Panc1 (cell line): ENCODE data around the gene FSTL4. TPM values are rescaled to one million over a fixed set of nuclear protein-coding genes. Genes with fewer than 3 reads are reported as not detected.

ENCODE experiments used
- ATAC-seq: fragments of 200-7000 bp; cut with Tn5 transposase; 2 replicates; pipeline ENCODE4 v1.9.1; 2020; ENCODE audit warnings: mild to moderate bottlenecking, moderate library complexity
- BruUV-seq: library from RNA; stranded (reverse); fragments of 400-500 nt; replicated peaks from 2 replicates; lab custom pipeline; 2021; lab: Mats Ljungman, UMichigan
- CTCF ChIA-PET: fragments of 300-600 bp; sonication (Branson Sonifier 250); formaldehyde crosslinking; loops from one replicate; lab custom pipeline; 2022; ENCODE audit warnings: antibody characterized with exemption; lab: Charles Lee
- POLR2A ChIA-PET: fragments of 300-600 bp; sonication (Branson Sonifier 250); formaldehyde crosslinking; loops from one replicate; lab custom pipeline; 2022; ENCODE audit warnings: antibody characterized with exemption; lab: Charles Lee
- DNase-seq: peaks from one replicate; pipeline ENCODE4 v3.0.0-alpha.2; 2010; ENCODE audit warnings: low read depth, low spot score
- H3K27ac ChIP-seq: 2 replicates; pipeline ENCODE4 v1.5.1; 2011; ENCODE audit warnings: mild to moderate bottlenecking, low read length, inconsistent platforms
- H3K27me3 ChIP-seq: fragments of 200-500 bp; sonication (Bioruptor generic); 2 replicates; pipeline ENCODE4 v1.6.0; 2014; ENCODE audit warnings: low read length, inconsistent platforms; ENCODE audit not compliant: control insufficient read depth, insufficient read depth
- H3K36me3 ChIP-seq: fragments of 200-500 bp; sonication (Bioruptor generic); 2 replicates; pipeline ENCODE4 v1.5.1; 2014; ENCODE audit warnings: inconsistent platforms, mild to moderate bottlenecking, low read length, moderate library complexity; ENCODE audit not compliant: control insufficient read depth, insufficient read depth
- H3K4me1 ChIP-seq: 2 replicates; pipeline ENCODE4 v1.5.1; 2011; ENCODE audit warnings: inconsistent platforms, mild to moderate bottlenecking, low read length, moderate library complexity; ENCODE audit not compliant: control insufficient read depth, insufficient read depth
- H3K4me3 ChIP-seq, 2 experiments: 2 replicates each; pipeline ENCODE4 v1.5.1; 2011 to 2012; ENCODE audit warnings: low read depth in 2 of 2, low read length in 2 of 2, mild to moderate bottlenecking in 2 of 2, inconsistent platforms in 1 of 2, moderate library complexity in 1 of 2
- H3K9me3 ChIP-seq: fragments of 200-500 bp; sonication (Bioruptor generic); 2 replicates; pipeline ENCODE4 v1.5.1; 2014; ENCODE audit warnings: low read depth, mild to moderate bottlenecking, inconsistent platforms, low read length, moderate library complexity; ENCODE audit not compliant: control insufficient read depth, insufficient read depth
- CTCF ChIP-seq: fragments of 450-650 bp; IDR thresholded peaks from 2 replicates; pipeline ENCODE4 v1.5.1; 2017; ENCODE audit warnings: mild to moderate bottlenecking
- POLR2AphosphoS5 ChIP-seq: IDR thresholded peaks from 2 replicates; pipeline ENCODE4 v1.6.1; 2012; ENCODE audit warnings: mild to moderate bottlenecking, low read depth, low read length, moderate library complexity
- REST ChIP-seq, 2 experiments: IDR thresholded peaks; 2 replicates each; pipeline ENCODE4 v1.6.1; 2011 to 2012; ENCODE audit warnings: low read depth in 2 of 2, control low read depth in 1 of 2, low read length in 1 of 2, mild to moderate bottlenecking in 1 of 2, moderate library complexity in 1 of 2; ENCODE audit not compliant: insufficient read depth in 1 of 2
- SIN3A ChIP-seq: IDR thresholded peaks from 2 replicates; pipeline ENCODE4 v1.6.1; 2012; ENCODE audit warnings: low read depth, mild to moderate bottlenecking, low read length, moderate library complexity, borderline replicate concordance; ENCODE audit not compliant: insufficient read depth
- TCF7L2 ChIP-seq: IDR thresholded peaks from 2 replicates; pipeline ENCODE4 v1.6.1; 2011; ENCODE audit warnings: mild to moderate bottlenecking, low read depth, low read length, inconsistent platforms
- in situ Hi-C: cut with HindIII; loops from 2 replicates; pipeline ENCODE4 v1.10.0; 2016; ENCODE audit warnings: low sequenced_read_pairs, low pct_unique_long_range_greater_than_20kb
- intact Hi-C: fragments of 100-400 bp; cut with micrococcal nuclease; formaldehyde crosslinking; loops from one replicate; pipeline ENCODE4 v1.10.0; 2022; ENCODE audit not compliant: unreplicated experiment
- total RNA-seq: library from RNA; stranded (reverse); gene quantifications from one replicate; pipeline ENCODE4 v1.2.1, GENCODE V29; 2021; ENCODE audit not compliant: unreplicated experiment

The FSTL4 gene
- total RNA-seq, 1 experiment from 2014 or later: 0.18 TPM

GRCh38 chr5:133457439-133458355 is 154.6 kb downstream of the FSTL4 start:
- BruUV-seq: no TSS peak
- DNase-seq: no peak
- TF ChIP-seq REST (IDR thresholded peaks at IDR 0.05; ENCODE audit: insufficient read depth in 1 of 2, low read depth in 2 of 2, low read length in 1 of 2) (no peak), SIN3A (no peak), CTCF (no peak), POLR2AphosphoS5 (no peak), TCF7L2 (no peak)
- no peaks in the 10 kb centered on the region for H3K9me3 ChIP-seq
- no peaks in the 10 kb centered on the region for H3K36me3 ChIP-seq
- intact Hi-C loops (no loop called here), in situ Hi-C loops (no loop called here)
- H3K27me3 ChIP-seq: peaks cover 6% of the 10 kb centered on the region; the same call in 1 of the 2 replicates
- ChIA-PET POLR2A (no interaction called here), CTCF (no interaction called here)
- H3K4me1 ChIP-seq: no peaks in the 10 kb centered on the region
- H3K4me3 ChIP-seq: no peak overlapping the region
- no peak overlapping the region for H3K27ac ChIP-seq
- no peak for ATAC-seq

- no peak for ATAC-seq
- no TSS peak for BruUV-seq
- intact Hi-C loops: no loop called here
- Histone ChIP-seq H3K27ac (no peak overlapping the region), H3K27me3 (peaks cover 7% of the 10 kb centered on the region; the same call in 1 of the 2 replicates), H3K9me3 (no peaks in the 10 kb centered on the region), H3K4me1 (no peaks in the 10 kb centered on the region), H3K4me3 (no peak overlapping the region), H3K36me3 (no peaks in the 10 kb centered on the region)
- TF ChIP-seq CTCF (no peak), SIN3A (no peak), TCF7L2 (no peak), REST (IDR thresholded peaks at IDR 0.05; ENCODE audit: insufficient read depth in 1 of 2, low read depth in 2 of 2, low read length in 1 of 2) (no peak), POLR2AphosphoS5 (no peak)
- in situ Hi-C loops: no loop called here
- DNase-seq: no peak
- CTCF ChIA-PET: no interaction called here
- POLR2A ChIA-PET: no interaction called here
Measured at GRCh38 chr5:133456933-133457402, 155.4 kb downstream of the FSTL4 start.
